Hepatocyte (in vitro differentiated cells): ENCODE results near the gene CAV2. TPM values are rescaled to one million over a fixed set of nuclear protein-coding genes. Genes with fewer than 3 reads are reported as not detected.
A peak's percentile ranks its signal among the peaks of the same experiment; 100 is the strongest.

Experiments used
- DNase-seq: peaks from one replicate; pipeline ENCODE4 v3.0.0-alpha.2; 2016; ENCODE audit warnings: low spot score
- H2AFZ ChIP-seq: fragments of 200-600 bp; sonication (generic); 2 replicates; pipeline ENCODE4 v1.6.0; 2016; ENCODE audit warnings: antibody characterized with exemption, mild to moderate bottlenecking
- H3K27ac ChIP-seq: fragments of 200-600 bp; sonication (generic); 2 replicates; pipeline ENCODE4 v1.5.1; 2016; ENCODE audit warnings: mild to moderate bottlenecking
- H3K27me3 ChIP-seq: fragments of 200-600 bp; sonication (generic); 2 replicates; pipeline ENCODE4 v1.6.1; 2016
- H3K36me3 ChIP-seq: fragments of 200-600 bp; sonication (generic); replicated peaks from 2 replicates; pipeline ENCODE4 v1.5.1; 2016; ENCODE audit warnings: low read depth; ENCODE audit not compliant: insufficient read depth
- H3K4me1 ChIP-seq: fragments of 200-600 bp; sonication (generic); 2 replicates; pipeline ENCODE4 v1.5.1; 2016; ENCODE audit warnings: mild to moderate bottlenecking, moderate library complexity; ENCODE audit not compliant: insufficient read depth
- H3K4me2 ChIP-seq: fragments of 200-600 bp; sonication (generic); 2 replicates; pipeline ENCODE4 v1.6.0; 2016
- H3K4me3 ChIP-seq: fragments of 200-600 bp; sonication (generic); 2 replicates; pipeline ENCODE4 v1.5.1; 2016; ENCODE audit warnings: mild to moderate bottlenecking
- H3K79me2 ChIP-seq: fragments of 200-600 bp; sonication (generic); 2 replicates; pipeline ENCODE4 v1.6.0; 2017; ENCODE audit warnings: mild to moderate bottlenecking
- H3K9me2 ChIP-seq: fragments of 200-600 bp; sonication (generic); replicated peaks from 2 replicates; pipeline ENCODE4 v1.6.0; 2017; ENCODE audit warnings: mild to moderate bottlenecking; ENCODE audit not compliant: insufficient read depth
- H3K9me3 ChIP-seq: fragments of 200-600 bp; sonication (generic); 2 replicates; pipeline ENCODE4 v1.5.1; 2016; ENCODE audit warnings: low read depth, mild to moderate bottlenecking
- H4K20me1 ChIP-seq: fragments of 200-600 bp; sonication (generic); 2 replicates; pipeline ENCODE4 v1.6.0; 2016; ENCODE audit warnings: mild to moderate bottlenecking; ENCODE audit not compliant: insufficient read depth, poor library complexity, severe bottlenecking
- EZH2 ChIP-seq: fragments of 200-600 bp; sonication (generic); IDR thresholded peaks from 2 replicates; pipeline ENCODE4 v1.6.1; 2016; ENCODE audit warnings: antibody characterized with exemption, mild to moderate bottlenecking, borderline replicate concordance
- EZH2phosphoT487 ChIP-seq: fragments of 200-600 bp; sonication (generic); IDR thresholded peaks from one replicate; pipeline ENCODE4 v1.6.1; 2018; ENCODE audit warnings: antibody characterized with exemption, mild to moderate bottlenecking, low read depth, moderate library complexity; ENCODE audit not compliant: unreplicated experiment, severe bottlenecking
- WGBS: methylation state at CpG from one replicate; pipeline ENCODE4 v1.1.6; 2016; ENCODE audit warnings: low lambda C conversion rate; ENCODE audit errors: missing lambda C conversion rate; 5-methylcytosine and 5-hydroxymethylcytosine counted together
- polyA plus RNA-seq: library from polyadenylated mRNA; unstranded; fragments of >200 nt; fragmentation: Nextera tagmentation; extraction: Ambion mirVana; gene quantifications from 2 replicates; pipeline ENCODE4 v1.2.1, GENCODE V29; 2016
- total RNA-seq: library from RNA; depleted of rRNA; stranded (reverse); fragments of >200 nt; gene quantifications from 2 replicates; pipeline ENCODE4 v1.2.3, GENCODE V29; 2014
- TF ChIP-seq, protein P1 (sequence below): fragments of 200-600 bp; sonication (generic); IDR thresholded peaks from 2 replicates; pipeline ENCODE4 v1.5.1; 2016; ENCODE audit warnings: antibody characterized with exemption, mild to moderate bottlenecking; ENCODE audit not compliant: poor library complexity

The CAV2 gene
- total and polyA plus RNA-seq, 2 experiments from 2014 or later: 49.2 to 53.0 TPM

DNA sequence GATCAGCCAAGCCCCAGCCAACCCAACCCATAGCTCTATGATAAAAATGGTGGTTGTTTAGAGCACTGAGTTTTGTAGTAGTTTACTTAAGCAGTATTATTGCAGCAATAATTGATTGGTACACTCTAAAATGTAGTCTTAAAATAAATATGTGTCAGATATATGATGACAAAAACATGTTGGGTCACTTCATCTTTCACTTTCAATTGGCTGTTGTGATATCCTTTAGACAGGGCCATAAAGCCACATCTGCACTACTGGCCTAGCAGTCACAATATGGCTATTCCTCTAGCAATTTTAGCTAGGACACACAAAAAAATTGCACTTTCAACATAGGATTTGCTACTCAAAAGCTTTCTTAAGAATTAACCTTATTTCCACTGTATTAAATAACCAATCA lies 19.4 kb downstream of the CAV2 start:
- Histone ChIP-seq H2AFZ (no peak overlapping the region), H3K9me2 (no peaks in the 10 kb centered on the region), H3K4me1 (no peaks in the 10 kb centered on the region), H3K4me3 (no peak overlapping the region), H3K4me2 (no peak overlapping the region), H3K9me3 (no peaks in the 10 kb centered on the region), H4K20me1 (no peaks in the 10 kb centered on the region), H3K27me3 (no peaks in the 10 kb centered on the region), H3K27ac (no peak overlapping the region), H3K79me2 (no peaks in the 10 kb centered on the region), H3K36me3 (no peaks in the 10 kb centered on the region)
- no peak for DNase-seq
- TF ChIP-seq EZH2 (no peak), EZH2phosphoT487 (no peak)
- TF ChIP-seq, protein P1, sequence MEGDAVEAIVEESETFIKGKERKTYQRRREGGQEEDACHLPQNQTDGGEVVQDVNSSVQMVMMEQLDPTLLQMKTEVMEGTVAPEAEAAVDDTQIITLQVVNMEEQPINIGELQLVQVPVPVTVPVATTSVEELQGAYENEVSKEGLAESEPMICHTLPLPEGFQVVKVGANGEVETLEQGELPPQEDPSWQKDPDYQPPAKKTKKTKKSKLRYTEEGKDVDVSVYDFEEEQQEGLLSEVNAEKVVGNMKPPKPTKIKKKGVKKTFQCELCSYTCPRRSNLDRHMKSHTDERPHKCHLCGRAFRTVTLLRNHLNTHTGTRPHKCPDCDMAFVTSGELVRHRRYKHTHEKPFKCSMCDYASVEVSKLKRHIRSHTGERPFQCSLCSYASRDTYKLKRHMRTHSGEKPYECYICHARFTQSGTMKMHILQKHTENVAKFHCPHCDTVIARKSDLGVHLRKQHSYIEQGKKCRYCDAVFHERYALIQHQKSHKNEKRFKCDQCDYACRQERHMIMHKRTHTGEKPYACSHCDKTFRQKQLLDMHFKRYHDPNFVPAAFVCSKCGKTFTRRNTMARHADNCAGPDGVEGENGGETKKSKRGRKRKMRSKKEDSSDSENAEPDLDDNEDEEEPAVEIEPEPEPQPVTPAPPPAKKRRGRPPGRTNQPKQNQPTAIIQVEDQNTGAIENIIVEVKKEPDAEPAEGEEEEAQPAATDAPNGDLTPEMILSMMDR: no peak

DNA sequence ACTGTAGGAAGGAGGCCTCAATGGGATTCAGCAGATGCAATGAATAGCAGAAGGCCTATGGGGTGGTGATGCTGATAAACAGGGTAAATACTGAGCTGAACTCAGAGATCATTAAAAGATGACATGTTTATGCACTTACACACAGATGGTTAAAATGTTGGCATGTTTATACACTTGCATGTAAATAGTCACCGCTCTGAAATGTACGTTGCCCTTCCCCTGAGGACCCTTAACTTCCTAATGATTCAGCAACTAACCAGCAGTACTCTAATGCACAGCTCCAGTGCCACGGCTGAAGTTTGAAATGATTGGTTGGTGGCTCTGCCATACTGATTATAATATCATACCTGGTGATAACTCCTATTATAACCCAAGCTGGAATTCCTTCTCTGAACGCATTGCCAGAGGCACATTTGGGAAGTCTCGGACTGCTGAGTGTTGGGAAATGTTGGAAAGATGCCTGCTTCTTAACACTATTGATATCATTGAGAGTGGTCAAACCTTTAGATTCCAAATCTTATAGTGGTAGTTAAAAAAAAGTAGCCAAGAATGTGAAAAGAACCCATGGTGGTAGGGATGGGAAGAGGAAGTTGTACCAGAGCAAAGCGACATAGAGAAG lies 21.6 kb downstream of the CAV2 start:
- H3K4me2 ChIP-seq: no peak overlapping the region
- H3K36me3 ChIP-seq: no peaks in the 10 kb centered on the region
- no peaks in the 10 kb centered on the region for H4K20me1 ChIP-seq
- TF ChIP-seq, protein P1: no peak
- TF ChIP-seq EZH2 (no peak), EZH2phosphoT487 (no peak)
- 80% methylated on average over 6 of the region's 6 CpGs for WGBS
- no peak overlapping the region for H3K27ac ChIP-seq
- no peaks in the 10 kb centered on the region for H3K9me3 ChIP-seq
- DNase-seq: no peak
- no peak overlapping the region for H2AFZ ChIP-seq
- H3K27me3 ChIP-seq: no peaks in the 10 kb centered on the region
- H3K79me2 ChIP-seq: no peaks in the 10 kb centered on the region
- H3K9me2 ChIP-seq: no peaks in the 10 kb centered on the region
- peaks cover 8% of the 10 kb centered on the region for H3K4me1 ChIP-seq
- H3K4me3 ChIP-seq: no peak overlapping the region

DNA sequence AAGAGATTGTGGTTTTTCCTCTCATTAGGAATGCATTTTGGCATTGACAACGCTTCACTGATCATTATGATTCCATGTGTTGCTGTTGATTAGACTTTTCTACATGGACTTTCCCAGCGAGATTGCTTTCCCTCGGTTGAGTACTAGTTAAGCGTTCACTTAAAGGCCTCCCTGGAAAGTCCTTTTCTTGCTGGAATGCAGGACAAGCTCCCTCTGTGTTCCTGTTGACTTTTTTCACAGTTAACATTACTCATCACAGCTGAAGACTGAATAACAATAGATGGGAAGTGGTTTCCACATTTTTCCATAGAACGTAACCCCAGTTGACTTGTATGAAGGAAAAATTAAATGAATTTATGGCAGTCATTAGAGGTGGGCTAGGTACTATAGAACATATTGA lies 22.7 kb downstream of the CAV2 start:
- no peaks in the 10 kb centered on the region for H3K27me3 ChIP-seq
- H4K20me1 ChIP-seq: no peaks in the 10 kb centered on the region
- WGBS: 53% methylated on average over 5 of the region's 5 CpGs
- TF ChIP-seq EZH2phosphoT487 (no peak), EZH2 (no peak)
- TF ChIP-seq, protein P1: no peak
- peak overlapping the region; percentile 14 for H3K27ac ChIP-seq
- no peak overlapping the region for H3K4me2 ChIP-seq
- no peaks in the 10 kb centered on the region for H3K9me3 ChIP-seq
- no peak for DNase-seq
- H3K4me1 ChIP-seq: peaks cover 15% of the 10 kb centered on the region
- no peaks in the 10 kb centered on the region for H3K36me3 ChIP-seq
- no peaks in the 10 kb centered on the region for H3K9me2 ChIP-seq
- H2AFZ ChIP-seq: no peak overlapping the region
- no peaks in the 10 kb centered on the region for H3K79me2 ChIP-seq
- H3K4me3 ChIP-seq: no peak overlapping the region
